ENCODE data around the gene CHST5. TPM values are rescaled to one million over a fixed set of nuclear protein-coding genes. Genes with fewer than 3 reads are reported as not detected.

The CHST5 gene
- total RNA-seq = 0.05 TPM in 1 of 2 replicates, not detected in the other

GRCh38 chr16:75535901-75536300 is at the start of gene CHST5:
Gene CHST5 (minus strand): TSS chr16:75536108. CDS start chr16:75530384, 5,724 bp downstream.
- no peak for DNase-seq (ENCODE audit: low read depth)

GRCh38 chr16:75584108-75584507 is 48.2 kb upstream of the CHST5 start:
- DNase-seq (ENCODE audit: low read depth) = no peak

GRCh38 chr16:75579281-75579834 is 43.5 kb upstream of the CHST5 start:
- no peak for DNase-seq (ENCODE audit: low read depth)

GRCh38 chr16:75578725-75579124 is 42.8 kb upstream of the CHST5 start:
- no peak for DNase-seq (ENCODE audit: low read depth)

- DNase-seq (ENCODE audit: low read depth) = no peak
Measured at GRCh38 chr16:75578212-75578611, 42.3 kb upstream of the CHST5 start.

- no peak for DNase-seq (ENCODE audit: low read depth)
Measured at GRCh38 chr16:75576384-75576811, 40.5 kb upstream of the CHST5 start.

- DNase-seq (ENCODE audit: low read depth) = no peak
Measured at GRCh38 chr16:75575958-75576357, 40.0 kb upstream of the CHST5 start.

GRCh38 chr16:75573955-75574354 is 38.0 kb upstream of the CHST5 start:
- DNase-seq (ENCODE audit: low read depth) = no peak

GRCh38 chr16:75572864-75573542 is 37.1 kb upstream of the CHST5 start:
- no peak for DNase-seq (ENCODE audit: low read depth)

GRCh38 chr16:75570396-75571065 is 34.6 kb upstream of the CHST5 start:
- DNase-seq (ENCODE audit: low read depth) = no peak

GRCh38 chr16:75567911-75568310 is 32.0 kb upstream of the CHST5 start:
- DNase-seq (ENCODE audit: low read depth) = no peak

- DNase-seq (ENCODE audit: low read depth) = no peak
Measured at GRCh38 chr16:75566758-75567255, 30.9 kb upstream of the CHST5 start.

GRCh38 chr16:75566040-75566757 is 30.3 kb upstream of the CHST5 start, which contains the start of gene GABARAPL2:
Gene GABARAPL2 (plus strand): TSS chr16:75566379. CDS start chr16:75566487, 108 bp downstream.
- peak; percentile 49 for DNase-seq (ENCODE audit: low read depth)

- DNase-seq (ENCODE audit: low read depth) = no peak
Measured at GRCh38 chr16:75565640-75566039, 29.7 kb upstream of the CHST5 start.

GRCh38 chr16:75559564-75560372 is 23.9 kb upstream of the CHST5 start:
- peak; percentile 34 for DNase-seq (ENCODE audit: low read depth)

GRCh38 chr16:75558846-75559401 is 23.0 kb upstream of the CHST5 start:
- DNase-seq (ENCODE audit: low read depth) = no peak

GRCh38 chr16:75556431-75556950 is 20.6 kb upstream of the CHST5 start:
- DNase-seq (ENCODE audit: low read depth) = no peak

- peak; percentile 84 for DNase-seq (ENCODE audit: low read depth)
Measured at GRCh38 chr16:75555707-75556430, 20.0 kb upstream of the CHST5 start, which contains the start of gene TMEM231. Gene TMEM231 (minus strand): TSS chr16:75556252. CDS start chr16:75556209, 43 bp downstream.

- DNase-seq (ENCODE audit: low read depth) = peak; percentile 71
Measured at GRCh38 chr16:75555213-75555706, 19.4 kb upstream of the CHST5 start.

GRCh38 chr16:75552951-75553350 is 17.0 kb upstream of the CHST5 start:
- no peak for DNase-seq (ENCODE audit: low read depth)
